22Rv1 (cell line): ENCODE data around the gene HMX2.

Experiments
- H3K27ac ChIP-seq: fragments of 450-650 bp; 2 replicates; pipeline ENCODE4 v1.5.1; 2017
- ZFX ChIP-seq: fragments of 450-650 bp; IDR thresholded peaks from 2 replicates; pipeline ENCODE4 v1.6.1; 2017; ENCODE audit warnings: antibody characterized with exemption, borderline replicate concordance
- TF ChIP-seq, protein P1 (sequence below): fragments of 450-650 bp; IDR thresholded peaks from 2 replicates; pipeline ENCODE4 v1.5.1; 2017; ENCODE audit warnings: mild to moderate bottlenecking

HMX2 gene

DNA sequence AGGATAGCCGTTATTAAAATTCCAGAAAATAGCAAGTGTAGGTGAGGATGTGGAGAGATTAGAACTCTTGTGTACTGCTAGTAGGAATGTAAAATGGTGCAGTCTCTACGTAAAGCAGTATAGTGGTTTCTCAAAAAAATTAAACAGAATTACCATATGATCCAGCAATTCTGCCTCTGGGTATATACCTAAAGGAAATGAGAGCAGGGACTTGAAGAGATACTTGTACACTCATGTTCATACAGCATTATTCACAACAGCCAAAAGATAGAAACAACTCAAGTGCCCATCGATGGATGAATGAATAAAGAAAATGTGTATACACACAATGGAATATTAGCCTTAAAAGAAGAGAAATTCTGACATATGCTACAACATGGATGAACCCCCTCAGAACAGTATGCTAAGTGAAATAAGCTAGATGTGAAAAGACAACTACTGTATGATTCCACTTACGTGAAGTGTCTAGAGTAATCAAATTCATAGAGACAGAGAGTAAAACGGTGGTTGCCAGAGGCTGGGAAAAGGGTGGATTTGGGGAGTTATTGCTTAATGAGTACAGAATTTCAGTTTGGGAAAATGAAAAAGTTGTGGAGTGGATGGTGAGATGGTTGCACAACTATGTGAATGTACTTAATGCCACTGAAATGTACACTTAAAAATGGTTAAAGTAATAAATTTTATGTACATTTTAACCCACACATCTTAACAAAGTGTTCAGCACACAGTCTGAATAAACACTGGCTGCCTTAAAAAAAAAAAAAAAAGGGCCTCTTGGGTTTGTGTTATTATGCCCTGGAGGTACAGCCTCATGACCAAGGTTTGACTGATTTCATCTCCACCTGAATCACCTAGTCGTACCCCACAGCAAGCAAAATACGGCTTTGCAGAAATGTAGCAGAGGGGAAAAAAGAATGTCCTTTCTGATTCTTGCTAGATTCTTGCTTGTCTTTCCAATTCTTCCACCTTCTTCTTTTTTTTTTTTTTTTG, 32.5 kb downstream of the HMX2 start:
- no peak overlapping the region for H3K27ac ChIP-seq
- TF ChIP-seq, protein P1, sequence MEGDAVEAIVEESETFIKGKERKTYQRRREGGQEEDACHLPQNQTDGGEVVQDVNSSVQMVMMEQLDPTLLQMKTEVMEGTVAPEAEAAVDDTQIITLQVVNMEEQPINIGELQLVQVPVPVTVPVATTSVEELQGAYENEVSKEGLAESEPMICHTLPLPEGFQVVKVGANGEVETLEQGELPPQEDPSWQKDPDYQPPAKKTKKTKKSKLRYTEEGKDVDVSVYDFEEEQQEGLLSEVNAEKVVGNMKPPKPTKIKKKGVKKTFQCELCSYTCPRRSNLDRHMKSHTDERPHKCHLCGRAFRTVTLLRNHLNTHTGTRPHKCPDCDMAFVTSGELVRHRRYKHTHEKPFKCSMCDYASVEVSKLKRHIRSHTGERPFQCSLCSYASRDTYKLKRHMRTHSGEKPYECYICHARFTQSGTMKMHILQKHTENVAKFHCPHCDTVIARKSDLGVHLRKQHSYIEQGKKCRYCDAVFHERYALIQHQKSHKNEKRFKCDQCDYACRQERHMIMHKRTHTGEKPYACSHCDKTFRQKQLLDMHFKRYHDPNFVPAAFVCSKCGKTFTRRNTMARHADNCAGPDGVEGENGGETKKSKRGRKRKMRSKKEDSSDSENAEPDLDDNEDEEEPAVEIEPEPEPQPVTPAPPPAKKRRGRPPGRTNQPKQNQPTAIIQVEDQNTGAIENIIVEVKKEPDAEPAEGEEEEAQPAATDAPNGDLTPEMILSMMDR = no peak
- TF ChIP-seq ZFX = no peak

DNA sequence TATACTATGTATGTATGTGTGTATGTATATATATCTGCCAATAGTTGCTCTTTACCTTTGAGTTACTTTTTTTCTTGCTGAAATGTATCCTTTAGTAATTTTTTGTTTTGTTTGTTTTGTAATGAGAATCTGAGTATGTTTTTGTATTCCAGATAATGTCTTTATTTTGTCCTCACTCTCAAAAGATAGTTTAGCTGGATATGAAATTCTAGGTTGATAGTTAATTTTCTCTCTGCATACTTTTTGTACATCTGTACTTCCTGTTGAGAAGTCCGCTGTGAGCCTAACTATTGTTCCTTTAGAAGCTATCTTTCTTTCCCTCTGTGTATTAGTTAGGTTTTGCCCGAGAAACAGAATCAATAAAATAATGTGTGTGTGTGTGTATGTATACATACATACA, 35.8 kb downstream of the HMX2 start:
- TF ChIP-seq, protein P1 = no peak
- TF ChIP-seq ZFX = no peak

DNA sequence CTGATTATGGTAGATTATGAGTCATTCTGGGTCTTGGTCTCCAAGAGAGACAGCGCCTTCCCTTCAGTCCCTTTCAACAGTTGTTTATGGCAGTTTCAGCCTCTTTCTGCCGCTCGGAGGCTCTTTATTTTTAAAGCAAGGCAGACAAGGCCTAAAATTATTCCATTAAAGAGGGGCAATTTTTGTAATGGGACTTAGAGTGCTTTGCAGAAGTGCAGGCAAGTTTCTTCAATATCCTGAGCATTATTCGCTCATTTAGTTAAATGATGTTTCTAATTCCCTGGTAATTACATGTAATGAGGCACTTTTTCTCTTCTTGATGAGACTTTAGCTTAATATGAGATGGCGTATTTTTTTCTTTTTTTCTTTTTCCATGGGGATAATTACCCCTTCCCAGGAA, 39.8 kb downstream of the HMX2 start:
- no peak overlapping the region for H3K27ac ChIP-seq
- TF ChIP-seq, protein P1 = no peak
- no peak for TF ChIP-seq ZFX

More for the DNA sequence above, 35.8 kb downstream of the HMX2 start:
- no peak overlapping the region for H3K27ac ChIP-seq

DNA sequence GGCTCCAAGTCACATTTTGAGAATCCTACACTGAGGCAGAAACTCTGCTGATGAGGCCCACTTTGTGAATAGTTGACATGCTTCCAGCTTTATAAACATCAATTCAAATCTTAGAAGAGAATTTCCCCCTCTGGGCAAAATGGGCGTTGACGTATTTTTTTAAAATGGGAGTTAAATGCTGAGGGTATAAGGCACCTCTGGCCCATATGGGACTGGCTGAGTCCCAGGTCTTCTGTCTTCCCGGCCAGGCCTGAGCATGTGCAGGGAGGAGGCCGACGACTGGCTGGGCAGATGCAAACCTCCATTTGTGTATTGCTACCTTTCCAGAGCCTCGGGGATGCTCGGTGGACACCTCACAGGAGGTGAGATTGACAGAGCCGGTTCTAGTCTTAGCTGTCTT, 44.0 kb downstream of the HMX2 start:
- TF ChIP-seq, protein P1 = no peak
- no peak for TF ChIP-seq ZFX
- H3K27ac ChIP-seq = no peak overlapping the region

DNA sequence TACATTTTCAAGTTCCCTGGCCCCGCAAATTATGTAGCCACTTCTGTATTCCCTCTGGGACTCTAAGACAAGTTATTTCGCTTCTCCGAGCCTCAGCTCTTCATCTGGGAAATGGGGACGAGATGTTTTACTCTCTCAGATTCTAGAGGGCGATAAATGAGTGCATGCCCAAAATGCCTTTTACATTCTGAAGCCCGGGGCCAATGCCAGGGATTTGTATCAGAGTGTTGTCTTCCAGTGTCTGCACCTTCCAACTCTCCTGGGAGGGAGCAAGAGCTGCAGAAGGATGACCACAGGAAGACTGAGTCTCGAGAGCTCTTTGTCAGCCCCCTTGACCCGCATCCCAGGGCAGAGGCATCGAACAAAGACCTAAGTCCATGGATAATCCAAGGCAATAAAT, 46.1 kb downstream of the HMX2 start:
- TF ChIP-seq, protein P1 = no peak
- no peak for TF ChIP-seq ZFX
- no peak overlapping the region for H3K27ac ChIP-seq
